ENCODE data around the gene TAGAP.

Gene TAGAP

GRCh38 chr6:159085396-159085895 is 40.7 kb upstream of the TAGAP start:
- no peak for ATAC-seq (ENCODE audit: low read depth)
- H3K36me3 ChIP-seq (ENCODE audit: low read depth) = no peaks in the 10 kb centered on the region
- H3K9me3 ChIP-seq (ENCODE audit: severe bottlenecking) = peaks cover 3% of the 10 kb centered on the region
- no peak for TF ChIP-seq CTCF (IDR thresholded peaks at IDR 0.05; ENCODE audit: poor library complexity, severe bottlenecking)
- no peak overlapping the region for H3K27ac ChIP-seq (ENCODE audit: poor library complexity, severe bottlenecking)
- DNase-seq (ENCODE audit: low spot score) = no peak
- H3K4me3 ChIP-seq (ENCODE audit: severe bottlenecking) = no peak overlapping the region
- H3K4me1 ChIP-seq (ENCODE audit: insufficient read depth, poor library complexity, severe bottlenecking) = peaks cover 4% of the 10 kb centered on the region
- H3K27me3 ChIP-seq (ENCODE audit: insufficient read depth, poor library complexity, severe bottlenecking) = no peaks in the 10 kb centered on the region

- Histone ChIP-seq H3K9me3 (ENCODE audit: severe bottlenecking) (peaks cover 3% of the 10 kb centered on the region), H3K36me3 (ENCODE audit: low read depth) (no peaks in the 10 kb centered on the region), H3K4me3 (ENCODE audit: severe bottlenecking) (no peak overlapping the region), H3K27me3 (ENCODE audit: insufficient read depth, poor library complexity, severe bottlenecking) (no peaks in the 10 kb centered on the region), H3K27ac (ENCODE audit: poor library complexity, severe bottlenecking) (no peak overlapping the region), H3K4me1 (ENCODE audit: insufficient read depth, poor library complexity, severe bottlenecking) (peaks cover 4% of the 10 kb centered on the region)
- no peak for TF ChIP-seq CTCF (IDR thresholded peaks at IDR 0.05; ENCODE audit: poor library complexity, severe bottlenecking)
- DNase-seq (ENCODE audit: low spot score) = no peak
- ATAC-seq (ENCODE audit: low read depth) = peak; percentile 31; the same call in 1 of the 3 replicates
These were observed 39.8 kb upstream of the TAGAP start for GRCh38 chr6:159084493-159085091.

- peaks cover 4% of the 10 kb centered on the region for H3K4me1 ChIP-seq (ENCODE audit: insufficient read depth, poor library complexity, severe bottlenecking)
- TF ChIP-seq CTCF (IDR thresholded peaks at IDR 0.05; ENCODE audit: poor library complexity, severe bottlenecking) = no peak
- H3K9me3 ChIP-seq (ENCODE audit: severe bottlenecking) = peaks cover 3% of the 10 kb centered on the region
- ATAC-seq (ENCODE audit: low read depth) (no peak), DNase-seq (ENCODE audit: low spot score) (no peak)
- no peaks in the 10 kb centered on the region for H3K27me3 ChIP-seq (ENCODE audit: insufficient read depth, poor library complexity, severe bottlenecking)
- no peaks in the 10 kb centered on the region for H3K36me3 ChIP-seq (ENCODE audit: low read depth)
- H3K4me3 ChIP-seq (ENCODE audit: severe bottlenecking) = no peak overlapping the region
- H3K27ac ChIP-seq (ENCODE audit: poor library complexity, severe bottlenecking) = no peak overlapping the region
These were observed 38.4 kb upstream of the TAGAP start for GRCh38 chr6:159083146-159083545.

- peaks cover 3% of the 10 kb centered on the region for H3K9me3 ChIP-seq (ENCODE audit: severe bottlenecking)
- ATAC-seq (ENCODE audit: low read depth) (no peak), DNase-seq (ENCODE audit: low spot score) (no peak)
- no peak for TF ChIP-seq CTCF (IDR thresholded peaks at IDR 0.05; ENCODE audit: poor library complexity, severe bottlenecking)
- no peaks in the 10 kb centered on the region for H3K27me3 ChIP-seq (ENCODE audit: insufficient read depth, poor library complexity, severe bottlenecking)
- H3K4me3 ChIP-seq (ENCODE audit: severe bottlenecking) = no peak overlapping the region
- peaks cover 4% of the 10 kb centered on the region for H3K4me1 ChIP-seq (ENCODE audit: insufficient read depth, poor library complexity, severe bottlenecking)
- no peaks in the 10 kb centered on the region for H3K36me3 ChIP-seq (ENCODE audit: low read depth)
- no peak overlapping the region for H3K27ac ChIP-seq (ENCODE audit: poor library complexity, severe bottlenecking)
These were observed 37.4 kb upstream of the TAGAP start for GRCh38 chr6:159082039-159082815.
